IPS DF 19.7 (cell line): ENCODE results near the gene DZIP1.

Source experiments
- DNase-seq: peaks from one replicate; pipeline ENCODE4 v3.0.0-alpha.2; 2013; ENCODE audit warnings: low read depth, low spot score

The DZIP1 gene

DNA sequence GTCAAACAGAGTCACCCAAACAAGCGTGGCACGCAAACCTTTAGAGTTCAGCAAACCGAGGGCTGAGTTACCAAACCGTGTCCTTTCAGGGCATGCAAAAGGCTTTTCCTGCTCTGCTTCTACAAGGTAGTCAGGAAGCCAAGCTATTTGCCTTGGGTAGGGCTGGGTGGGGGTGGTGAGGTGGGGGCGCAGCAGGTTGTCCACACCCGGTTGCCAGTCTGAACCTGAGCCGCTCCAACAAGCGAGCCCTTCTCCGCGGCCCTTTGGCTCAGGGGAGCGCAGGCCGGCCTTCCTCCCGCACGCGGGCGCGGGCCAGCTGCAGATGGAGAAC, 92.3 kb downstream of the DZIP1 start:
- DNase-seq = no peak

DNA sequence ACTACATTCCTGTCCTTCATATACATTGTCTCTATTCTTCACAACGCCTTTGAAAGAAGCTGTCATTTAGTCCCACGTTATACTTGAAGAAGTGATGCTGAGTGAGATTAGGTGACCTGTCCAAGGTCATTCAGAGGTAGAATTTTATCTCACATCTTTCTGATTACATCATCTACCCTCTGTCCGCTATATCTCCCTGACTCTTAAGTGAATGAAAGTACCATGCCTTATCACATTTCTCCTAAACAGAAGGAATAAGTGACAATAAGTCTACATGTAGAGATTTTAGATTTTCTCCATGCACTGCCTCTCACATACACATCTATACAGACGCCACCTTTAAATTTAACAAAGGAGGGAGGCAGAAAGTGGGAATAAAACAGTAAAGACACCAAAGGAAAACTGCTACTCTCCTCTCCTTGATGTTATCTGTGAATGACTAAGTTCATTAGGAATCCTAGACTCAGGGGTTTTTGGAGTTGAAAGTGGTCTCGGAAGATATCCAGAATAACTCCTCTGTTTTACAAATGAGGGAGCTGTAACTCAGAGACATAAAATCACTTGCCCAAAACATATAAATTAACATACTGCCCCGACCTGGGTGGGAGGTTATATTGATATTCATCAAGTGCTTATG, 96.9 kb downstream of the DZIP1 start:
- no peak for DNase-seq

DNA sequence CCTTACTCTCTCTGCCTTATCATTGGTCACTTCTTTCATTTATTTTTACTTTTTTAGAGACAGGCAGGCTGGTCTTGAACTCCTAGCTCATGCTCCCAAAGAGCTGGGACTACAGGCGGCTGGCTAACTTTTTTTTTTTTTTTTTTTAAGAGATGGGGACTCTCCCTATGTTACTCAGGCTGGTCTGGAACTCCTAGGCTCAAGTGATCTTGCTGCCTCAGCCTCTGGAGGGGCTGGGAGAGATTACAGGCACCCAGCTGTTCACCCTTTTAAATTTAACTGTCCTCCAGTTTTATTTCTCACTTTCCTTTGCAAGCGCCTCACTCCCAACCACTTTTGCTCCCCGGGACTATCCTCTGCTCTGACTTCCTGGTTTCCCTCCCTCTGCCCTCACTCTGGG, 97.6 kb downstream of the DZIP1 start:
- DNase-seq = no peak

DNA sequence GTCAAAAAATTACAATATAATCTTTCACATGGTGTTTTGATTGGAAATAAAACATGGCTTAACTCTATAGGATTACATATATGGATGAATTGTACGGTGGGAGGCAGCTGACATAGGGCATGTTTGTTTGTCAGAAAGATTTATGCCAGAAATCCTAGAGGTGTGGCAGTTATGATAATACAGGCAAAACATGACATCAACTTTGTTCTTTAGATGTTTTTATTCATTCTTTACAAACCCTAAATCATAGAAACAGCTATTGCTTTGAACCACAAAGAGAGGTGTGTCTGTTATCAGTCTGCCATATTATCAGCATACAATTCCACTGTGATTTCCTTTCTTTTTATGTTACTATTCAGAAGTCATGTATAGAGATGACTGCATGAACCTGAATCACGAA, 100.2 kb downstream of the DZIP1 start:
- DNase-seq = no peak

DNA sequence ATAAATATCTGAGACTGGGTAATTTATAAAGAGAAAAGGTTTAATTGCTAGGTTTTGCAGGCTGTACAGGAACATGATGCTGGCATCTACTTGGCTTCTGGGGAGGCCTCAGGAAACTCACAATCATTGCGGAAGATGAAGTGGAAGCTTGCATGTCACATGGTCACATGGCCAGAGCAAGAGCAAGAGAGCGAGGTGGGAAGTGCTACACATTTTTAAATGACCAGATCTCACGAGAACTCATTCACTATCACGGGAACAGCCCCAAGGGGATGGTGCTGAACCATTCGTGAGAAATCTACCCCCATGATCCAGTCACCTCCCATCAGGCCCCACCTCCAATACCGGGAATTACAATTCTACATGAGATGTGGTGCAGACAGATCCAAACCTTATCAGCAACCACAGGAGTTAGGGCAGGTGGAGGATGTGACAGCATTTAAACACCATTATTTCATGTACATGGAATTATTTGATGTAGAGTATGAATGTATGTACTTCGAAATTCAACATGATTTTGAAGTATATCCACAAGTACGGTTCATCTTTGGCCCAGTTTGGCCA, 102.5 kb downstream of the DZIP1 start:
- no peak for DNase-seq

DNA sequence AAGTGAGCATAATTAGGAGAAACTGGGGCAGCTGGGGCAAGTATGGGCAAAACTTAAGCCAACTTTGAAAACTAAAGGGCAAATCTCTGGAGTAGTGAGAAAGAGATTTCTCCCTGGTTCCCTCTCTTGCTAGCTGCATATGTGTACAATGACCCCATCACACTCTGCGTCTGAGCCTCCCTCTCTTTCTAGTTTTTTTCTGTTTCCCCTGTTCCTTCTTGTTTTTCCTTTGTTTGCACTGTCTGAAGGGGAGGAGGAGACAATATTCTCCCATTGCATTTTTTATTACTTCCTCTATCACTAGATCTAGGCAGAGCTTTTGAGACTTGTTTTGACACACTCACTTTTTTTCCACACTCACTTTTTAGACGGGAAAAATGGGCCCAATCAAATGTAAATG, 103.2 kb downstream of the DZIP1 start:
- no peak for DNase-seq

DNA sequence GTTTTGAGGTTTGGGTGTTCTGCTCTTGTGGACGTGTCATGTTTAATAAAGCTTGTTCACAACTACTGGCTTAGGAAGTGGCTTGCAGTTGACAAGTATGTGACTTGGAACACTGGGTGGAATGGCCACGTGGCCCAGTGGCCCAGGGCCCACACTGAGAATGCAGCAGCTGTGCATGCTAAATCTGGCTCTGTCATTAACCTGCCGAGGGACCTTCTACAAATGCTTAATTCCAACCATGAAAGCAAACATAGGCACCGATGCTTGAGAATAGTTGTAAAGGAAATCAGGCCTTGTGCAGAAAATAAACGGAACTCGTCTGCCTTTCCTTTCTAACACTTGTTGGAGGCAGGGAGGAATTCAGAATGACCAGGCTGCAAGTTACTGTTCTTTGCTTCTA, 103.6 kb downstream of the DZIP1 start:
- DNase-seq = no peak

DNA sequence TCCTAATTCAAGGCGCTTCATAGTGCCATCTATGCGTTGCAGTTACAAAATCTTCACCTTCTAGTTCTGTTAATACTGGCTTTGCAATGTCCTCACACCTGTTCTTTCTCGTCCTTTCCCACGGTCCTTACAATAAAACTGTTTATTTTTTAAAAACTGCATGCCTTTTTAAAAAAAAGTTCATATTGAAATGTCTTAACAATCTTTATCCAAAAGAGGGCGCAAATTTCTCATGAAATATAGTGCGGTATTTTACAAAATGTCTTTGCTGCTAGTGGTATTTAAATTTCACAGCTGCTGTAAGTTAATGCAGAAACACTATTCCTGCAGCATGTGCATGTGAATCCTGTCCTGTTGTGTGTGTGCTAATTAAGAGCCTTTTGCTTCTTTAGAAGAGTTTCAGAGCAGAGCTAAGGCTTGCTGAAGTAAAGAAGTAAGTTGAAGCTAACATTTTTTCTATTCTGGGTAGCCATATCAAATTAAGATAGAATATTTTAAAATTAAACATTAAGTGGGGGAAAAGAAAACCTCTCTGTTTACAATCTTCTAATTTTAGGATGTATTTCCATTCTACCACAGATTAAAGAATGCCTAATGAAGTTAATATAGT, 107.8 kb downstream of the DZIP1 start:
- DNase-seq = no peak

DNA sequence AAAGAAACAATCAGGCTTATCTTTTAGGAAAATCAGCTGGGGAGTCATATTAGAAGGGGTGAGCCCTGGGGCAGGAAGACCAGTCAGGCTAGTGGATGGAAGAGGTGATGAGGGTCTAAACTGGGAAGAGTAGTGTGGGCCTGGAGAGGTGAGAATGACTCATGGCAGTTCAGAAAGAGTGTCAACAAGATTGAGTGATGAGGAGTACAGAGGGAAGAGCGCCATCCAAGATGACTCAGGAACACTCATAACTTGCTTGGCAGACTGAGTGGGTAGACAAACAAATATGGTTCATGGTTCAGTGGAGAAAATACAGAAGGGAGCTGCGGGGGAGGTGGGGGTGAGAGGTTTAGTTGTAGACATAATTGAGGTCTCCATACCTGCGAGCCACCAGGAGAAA, 109.3 kb downstream of the DZIP1 start:
- DNase-seq = no peak

DNA sequence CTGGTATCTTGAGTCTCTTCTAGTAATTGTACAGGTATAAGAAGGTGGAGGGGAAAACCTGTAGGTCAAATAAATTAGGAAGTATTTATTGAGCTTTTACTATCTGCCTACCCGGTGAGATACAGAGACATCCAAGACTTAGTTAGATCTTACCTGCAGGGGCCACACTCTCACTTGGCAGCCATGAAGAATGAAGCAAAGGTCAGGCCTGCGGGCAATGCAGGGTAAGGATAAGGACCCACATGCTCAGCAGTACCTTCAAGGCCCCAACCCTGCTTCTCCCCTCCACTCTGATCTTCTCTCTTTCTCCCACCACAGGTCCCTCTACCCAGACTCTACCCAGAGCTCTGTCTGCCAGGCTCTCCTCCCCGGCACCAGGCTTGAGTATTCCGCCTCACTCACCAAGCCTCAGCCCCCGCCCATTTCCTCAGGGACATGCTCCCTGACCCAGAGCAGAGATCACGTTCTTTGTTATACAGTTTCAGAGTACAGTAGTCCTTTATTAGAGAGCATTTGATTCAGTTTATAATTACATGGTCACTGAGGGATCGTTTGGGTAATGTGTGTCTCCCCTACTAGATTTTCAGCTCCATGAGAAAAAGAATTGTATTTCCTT, 110.9 kb downstream of the DZIP1 start:
- no peak for DNase-seq

DNA sequence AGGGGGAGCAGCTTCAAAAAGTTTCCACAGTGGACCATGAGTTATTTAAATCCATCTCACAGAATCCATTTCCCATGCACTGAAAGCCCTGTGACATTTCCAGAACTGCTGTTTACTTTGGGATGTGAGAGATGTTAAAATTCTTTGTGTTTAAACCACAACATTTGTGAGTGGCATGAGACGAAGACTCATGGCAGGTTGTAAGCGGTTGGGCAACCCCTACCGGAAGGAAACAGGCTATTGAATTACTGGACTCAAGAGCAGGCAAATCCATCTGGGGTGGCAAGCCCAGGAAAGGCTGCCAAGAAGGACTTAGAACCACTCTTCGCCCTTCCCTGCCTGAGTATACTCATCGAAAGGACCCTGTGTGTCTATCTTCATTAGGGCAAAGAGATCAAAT, 114.3 kb downstream of the DZIP1 start:
- DNase-seq = no peak
